ENCODE results near the gene NKX3-2.

Gene NKX3-2

DNA sequence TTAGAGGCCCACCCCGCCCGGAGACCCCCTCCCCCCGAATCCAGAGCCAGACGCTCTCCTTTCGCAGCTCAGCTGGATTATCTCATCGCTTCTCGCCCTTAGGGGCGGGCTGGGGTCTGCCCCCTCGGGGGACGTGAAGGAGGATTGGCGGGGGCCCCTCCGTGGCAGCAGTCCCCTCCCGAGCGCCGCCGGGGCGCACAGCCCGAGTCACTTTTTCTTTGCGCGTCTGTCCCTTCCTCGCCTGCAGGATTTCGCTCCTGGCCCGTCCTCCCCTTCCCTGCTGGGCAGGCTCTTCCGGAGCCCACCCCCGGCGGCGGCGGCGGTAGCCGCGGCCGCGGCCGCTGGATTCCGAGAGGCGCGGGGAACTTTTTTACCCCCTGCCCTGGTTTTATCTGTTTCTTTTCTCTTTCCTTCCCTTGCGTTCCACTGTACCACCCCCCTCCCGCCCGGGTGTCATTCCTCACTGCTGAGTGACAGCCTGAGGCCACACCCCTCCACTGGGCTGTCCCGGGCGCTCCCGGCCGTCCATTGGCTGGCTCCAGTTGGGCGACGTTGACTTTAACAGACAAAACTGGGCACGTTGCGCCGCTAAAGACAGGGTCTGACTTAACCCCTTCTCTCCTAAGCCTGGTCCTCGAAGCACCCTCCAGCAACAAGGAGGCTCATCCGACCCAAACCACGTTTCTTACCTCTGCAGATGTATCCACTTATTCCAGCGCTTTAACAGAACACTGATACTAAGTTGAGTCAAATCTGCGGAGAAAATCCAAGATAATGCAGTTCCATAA lies 492 bp upstream of the NKX3-2 start:
- DNase-seq: peak; percentile 76

DNA sequence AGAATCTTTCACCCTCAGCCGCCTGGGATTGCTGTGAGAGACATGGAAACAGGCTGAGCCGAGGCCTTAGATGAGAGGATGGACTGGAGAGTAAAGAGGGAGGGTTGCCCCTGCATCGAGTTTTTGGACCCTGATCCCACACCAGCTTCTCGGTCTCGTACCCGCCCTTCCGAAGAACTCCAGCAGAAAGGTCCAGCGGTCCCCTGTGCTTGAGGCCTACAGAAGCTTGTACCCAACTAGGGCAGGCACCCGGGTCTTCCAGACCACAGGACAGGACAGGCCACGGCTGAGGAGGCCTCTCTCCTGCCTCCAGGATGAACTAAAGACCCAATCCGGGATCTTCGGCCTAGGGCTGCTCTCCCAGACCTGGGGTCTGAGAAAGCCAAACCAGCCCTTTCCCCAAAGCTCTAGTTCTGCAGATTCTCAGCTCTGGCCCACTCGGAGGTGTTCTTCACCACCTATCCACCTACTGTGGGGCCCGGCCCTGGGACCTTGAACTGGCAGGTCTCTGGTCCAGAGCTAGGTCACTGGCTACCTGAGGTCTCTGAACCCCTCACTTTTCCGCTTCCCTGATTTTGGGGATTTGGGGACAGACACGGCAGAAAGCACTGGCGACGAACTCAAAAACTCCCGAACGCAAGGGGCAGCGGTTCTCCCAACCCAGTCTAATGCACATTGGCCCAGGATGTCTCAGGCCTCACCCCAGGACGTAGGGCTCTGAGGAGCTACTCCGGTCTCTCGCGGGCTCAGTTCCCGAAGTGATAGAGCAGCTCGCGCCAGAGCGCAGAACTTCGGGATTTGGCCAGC lies 1.1 kb downstream of the NKX3-2 start:
- no peak for DNase-seq

DNA sequence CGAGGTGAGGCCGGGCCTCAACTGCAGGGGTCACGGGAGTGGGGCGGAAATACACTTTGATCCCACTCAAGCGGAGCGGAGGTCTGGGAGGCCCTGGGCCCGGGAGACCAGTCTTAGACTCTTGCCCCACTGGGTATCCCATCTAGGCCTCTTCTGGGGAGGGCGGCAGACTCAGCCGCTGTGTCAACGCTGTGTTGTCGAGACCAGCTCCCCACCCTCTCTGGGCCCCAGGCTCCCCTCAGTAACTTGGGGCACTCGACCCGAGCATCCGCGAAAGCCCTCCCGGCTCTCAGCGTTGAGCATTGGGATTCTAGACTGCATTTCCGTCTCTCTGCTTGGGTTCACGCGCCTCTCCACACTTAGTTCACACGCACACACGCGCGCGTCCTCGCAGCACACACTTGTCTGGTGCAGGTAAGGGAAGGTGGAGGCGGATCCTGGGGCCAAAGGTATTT lies 1.7 kb downstream of the NKX3-2 start:
- no peak for DNase-seq

DNA sequence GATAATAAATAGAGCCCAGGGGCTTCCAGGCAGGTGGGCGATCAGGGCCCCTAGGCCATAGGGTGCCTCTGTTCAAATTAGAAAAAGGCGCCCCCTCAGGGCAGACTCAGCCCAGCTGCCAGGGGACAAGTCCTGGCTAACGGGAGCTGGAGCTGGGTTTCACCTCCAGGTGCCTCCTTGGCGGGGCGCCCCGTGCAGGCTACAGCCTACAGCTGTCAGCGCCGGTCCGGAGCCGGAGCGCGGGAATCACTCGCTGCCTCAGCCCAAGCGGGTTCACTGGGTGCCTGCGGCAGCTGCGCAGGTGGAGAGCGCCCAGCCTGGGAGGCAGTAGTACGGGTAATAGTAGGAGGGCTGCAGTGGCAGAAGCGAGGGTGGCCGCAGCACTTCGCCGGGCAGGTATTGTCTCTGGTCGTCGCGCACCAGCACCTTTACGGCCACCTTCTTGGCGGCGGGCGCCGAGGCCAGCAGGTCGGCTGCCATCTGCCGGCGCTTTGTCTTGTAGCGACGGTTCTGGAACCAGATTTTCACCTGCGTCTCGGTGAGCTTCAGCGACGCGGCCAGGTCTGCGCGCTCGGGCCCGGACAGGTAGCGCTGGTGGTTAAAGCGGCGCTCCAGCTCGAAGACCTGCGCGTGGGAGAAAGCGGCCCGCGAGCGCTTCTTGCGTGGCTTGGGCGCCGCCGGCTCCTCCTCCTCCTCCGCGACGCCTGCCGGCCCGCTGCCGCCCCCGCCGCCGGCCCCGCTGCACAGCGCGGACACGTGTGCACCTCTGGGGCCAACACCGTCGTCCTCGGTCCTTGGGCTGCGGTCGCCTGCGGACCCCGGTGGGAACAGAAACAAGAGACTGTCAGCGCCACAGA lies 2.4 kb downstream of the NKX3-2 start:
- DNase-seq: peak; percentile 74

DNA sequence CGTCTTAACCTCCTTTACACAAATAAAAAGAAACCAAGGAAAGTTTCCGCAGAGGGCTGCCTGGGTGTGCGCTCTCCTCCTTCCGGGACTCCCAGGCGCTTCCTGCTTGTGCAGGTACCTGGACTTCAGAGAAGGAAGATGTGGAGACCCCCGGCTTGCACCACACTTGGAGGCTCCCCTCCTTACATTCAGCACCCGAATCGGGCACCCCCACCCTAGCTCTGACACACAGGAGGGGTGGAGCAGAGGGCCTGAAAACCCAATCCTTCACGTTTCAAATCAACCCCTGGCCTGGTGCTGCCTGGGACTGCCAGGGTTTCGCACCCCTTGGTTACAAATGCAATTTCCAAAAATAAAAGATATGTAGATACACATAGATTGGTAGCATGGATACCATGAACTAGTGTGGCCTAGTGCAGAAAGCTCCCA lies 3.1 kb downstream of the NKX3-2 start:
- DNase-seq: no peak

DNA sequence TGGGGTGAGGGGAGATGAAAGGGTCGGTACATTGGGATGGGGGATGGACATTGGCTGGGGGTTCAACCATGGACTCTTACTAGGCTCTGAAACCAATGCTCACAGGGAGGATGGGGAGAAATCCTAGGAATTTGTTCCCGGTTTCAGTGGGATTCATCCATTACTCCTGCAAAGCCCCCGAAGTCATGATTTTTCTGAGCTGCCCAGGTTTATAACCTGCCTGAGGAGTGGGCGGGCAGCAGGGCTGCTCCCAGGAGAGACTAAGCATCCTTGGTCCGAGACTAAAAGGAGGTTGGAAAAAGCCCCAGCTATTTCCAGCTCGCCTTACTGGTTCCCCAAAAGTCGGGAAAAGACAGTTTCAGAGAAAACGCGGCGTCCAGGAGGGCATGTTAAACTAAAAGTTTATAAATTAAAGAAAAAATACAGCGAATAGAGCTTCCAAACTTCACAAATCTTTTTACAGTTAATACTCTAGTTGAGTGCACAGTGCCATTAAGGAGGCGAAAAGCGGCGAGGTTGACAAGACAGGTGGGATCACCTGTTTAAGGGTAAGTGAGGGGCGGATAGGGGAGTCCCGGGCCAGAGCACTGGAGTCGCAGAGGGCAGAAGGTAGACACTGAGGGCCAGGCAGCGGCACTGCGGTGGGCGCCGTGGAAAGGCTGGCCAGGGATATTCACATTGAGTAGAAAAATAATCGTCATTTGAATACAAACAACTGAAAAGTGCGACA lies 3.7 kb downstream of the NKX3-2 start:
- DNase-seq: no peak

DNA sequence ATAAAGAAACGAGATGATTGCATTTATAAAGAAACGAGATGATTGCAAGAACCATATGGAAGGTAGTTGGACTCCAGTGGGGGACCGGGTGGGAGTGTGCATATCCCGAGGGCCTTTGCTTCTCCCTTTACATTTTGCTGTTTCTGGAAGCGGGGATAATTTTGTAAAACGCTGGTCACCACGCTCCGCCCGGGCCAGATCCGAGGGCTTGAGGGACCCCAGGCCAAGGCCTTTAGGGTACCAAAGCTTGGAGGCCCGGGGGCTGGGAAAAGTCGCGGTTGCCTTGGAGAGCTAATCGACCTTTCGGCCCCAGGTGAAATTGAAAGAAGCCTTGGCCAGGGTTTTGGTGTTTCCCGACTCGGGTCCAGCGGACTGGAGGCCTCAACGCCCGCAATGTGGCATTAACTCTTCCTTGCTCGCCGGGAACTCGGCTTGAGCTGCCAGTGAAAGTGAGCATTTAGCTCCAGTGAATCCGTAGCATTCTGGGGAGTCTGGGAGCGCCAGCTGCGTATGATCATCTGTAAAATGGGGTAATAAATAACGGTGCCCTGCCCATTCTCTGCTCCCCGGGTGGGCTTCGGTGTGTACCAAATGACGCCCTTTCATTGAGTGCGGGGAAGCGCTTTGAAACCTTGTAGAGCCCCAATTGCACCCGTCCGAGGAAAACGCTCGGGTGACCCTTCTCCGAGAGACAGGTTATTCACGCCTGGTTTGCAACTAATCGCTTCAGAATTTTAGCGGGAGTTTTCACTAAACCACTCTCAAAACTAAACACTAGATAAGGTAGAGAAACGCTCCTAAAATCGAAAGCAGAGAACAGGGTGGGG lies 4.5 kb downstream of the NKX3-2 start:
- no peak for DNase-seq

DNA sequence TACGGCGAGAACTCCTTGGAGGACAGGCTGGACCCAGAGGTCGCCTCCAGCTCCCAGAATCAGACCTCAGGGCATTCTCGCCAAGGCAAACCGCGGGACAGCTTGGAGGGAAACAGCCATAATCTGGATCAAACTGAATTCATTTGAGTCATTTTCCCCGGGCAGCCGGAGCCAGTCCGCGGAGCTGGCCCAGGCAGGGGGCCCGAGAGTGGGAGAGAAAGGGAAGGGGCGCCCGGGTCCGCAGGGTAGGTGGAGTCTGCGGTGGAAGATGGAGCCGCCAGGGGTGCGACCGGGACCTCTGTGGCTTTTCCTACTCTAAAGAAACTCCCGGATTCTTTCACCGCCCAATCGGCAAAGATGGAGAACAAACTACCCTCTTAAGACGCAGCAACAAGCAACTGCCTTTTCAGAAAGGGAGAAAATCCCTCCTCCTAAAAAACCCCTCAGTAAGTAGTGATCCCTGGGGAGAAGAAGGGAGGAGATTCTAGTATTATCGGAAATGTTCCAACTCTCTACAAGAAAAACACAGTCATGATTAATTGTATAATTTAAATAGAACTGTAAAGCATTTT lies 5.2 kb downstream of the NKX3-2 start:
- no peak for DNase-seq

DNA sequence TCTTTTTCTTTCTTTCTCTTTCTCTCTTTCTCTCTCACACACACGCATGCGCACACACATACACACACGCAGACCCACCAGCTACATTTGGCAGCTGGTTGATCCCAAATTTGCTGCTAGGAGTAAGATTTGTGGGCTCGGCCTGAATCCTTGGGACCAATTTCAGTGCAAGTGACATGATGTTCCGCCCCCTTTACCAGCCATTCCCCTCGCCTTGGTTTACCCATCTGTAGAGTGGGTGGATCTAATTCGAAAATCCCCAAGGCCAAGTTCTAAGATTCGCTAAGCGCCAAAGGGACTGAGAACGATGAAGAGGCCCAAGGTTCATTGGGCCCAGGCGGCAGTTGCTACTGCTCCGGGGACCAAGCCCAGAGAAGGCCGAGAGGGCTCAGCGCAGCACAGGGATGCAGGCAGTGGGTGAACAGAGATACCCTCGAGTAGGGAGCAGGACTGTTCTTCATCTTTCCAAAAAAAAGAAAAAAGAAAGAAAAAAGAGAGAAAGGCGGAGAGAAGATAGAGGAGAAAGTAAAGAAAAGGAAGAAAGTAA lies 5.8 kb downstream of the NKX3-2 start:
- no peak for DNase-seq

DNA sequence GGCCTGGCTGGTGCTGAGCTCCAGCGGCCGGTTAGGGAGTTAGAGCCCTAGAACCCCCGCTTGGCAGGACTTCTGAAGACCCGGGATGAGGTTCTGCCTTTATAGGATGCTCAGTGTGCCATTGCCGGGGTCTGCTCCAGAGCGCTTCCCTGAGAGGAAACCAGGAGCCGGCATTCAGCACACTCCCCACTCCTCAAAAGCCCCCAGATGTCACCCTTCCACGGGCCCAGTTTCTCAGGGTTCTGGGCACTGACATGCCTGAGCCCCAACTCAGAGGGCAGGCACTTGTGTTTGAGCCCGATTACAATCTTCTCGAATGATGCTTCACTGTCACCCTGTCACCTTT lies 6.5 kb downstream of the NKX3-2 start:
- no peak for DNase-seq

DNA sequence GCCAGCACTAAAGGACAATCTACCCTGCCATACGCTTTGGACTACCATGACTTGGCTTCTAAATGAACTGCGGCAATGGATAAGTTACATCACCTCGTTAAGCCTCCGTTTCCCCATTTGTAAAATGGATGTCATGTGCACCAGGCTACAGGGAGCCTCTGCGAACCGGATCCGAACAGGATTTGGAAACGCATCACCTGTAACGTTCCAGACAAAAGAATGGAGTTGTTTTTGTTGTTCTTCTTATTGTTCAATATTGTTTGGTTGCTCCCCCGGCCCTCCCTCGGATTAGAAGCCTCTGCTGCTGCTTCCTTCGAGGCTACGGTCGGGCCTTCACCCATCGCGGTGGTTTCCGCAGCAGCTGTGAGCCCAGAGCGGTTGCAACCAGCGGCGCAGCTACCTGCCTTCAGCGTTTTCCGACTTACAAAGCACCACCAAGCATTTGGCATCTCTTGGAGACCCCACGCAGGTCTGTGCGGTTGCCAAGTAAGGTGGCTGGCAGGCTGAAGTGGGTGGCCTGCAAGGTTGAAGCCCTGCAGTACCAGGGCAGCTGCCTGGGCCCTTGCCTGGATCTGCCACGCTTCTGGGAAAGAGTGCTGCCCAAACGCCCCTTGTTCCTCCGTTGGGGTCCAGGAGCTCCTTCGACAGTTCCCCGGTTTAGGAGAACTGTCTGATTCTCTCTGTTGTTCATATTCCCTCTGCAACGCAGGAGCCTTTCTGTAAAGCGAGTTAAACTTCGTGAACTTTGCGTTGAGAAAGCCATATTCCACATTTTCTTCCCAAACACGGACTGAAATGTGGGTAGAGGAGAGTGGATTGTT lies 7.1 kb downstream of the NKX3-2 start:
- DNase-seq: no peak

DNA sequence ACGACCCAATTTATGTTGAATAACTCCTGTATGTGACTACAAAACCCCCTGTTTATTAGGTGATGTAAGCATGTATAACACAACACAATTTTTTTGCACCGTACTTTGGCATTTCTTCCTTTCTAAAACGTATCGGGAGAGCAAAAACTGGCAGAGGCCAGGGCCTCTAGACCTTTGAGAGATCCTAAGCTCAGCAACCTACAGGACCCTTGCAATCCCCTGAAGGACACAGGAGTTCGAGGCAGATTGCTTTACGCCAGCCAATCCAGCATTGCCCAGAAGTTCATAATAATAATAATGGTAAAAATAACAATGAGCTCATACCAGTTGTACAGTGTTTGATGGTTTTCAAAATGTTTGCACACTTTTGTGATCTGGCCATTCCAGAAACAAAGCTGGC lies 7.7 kb downstream of the NKX3-2 start:
- no peak for DNase-seq

DNA sequence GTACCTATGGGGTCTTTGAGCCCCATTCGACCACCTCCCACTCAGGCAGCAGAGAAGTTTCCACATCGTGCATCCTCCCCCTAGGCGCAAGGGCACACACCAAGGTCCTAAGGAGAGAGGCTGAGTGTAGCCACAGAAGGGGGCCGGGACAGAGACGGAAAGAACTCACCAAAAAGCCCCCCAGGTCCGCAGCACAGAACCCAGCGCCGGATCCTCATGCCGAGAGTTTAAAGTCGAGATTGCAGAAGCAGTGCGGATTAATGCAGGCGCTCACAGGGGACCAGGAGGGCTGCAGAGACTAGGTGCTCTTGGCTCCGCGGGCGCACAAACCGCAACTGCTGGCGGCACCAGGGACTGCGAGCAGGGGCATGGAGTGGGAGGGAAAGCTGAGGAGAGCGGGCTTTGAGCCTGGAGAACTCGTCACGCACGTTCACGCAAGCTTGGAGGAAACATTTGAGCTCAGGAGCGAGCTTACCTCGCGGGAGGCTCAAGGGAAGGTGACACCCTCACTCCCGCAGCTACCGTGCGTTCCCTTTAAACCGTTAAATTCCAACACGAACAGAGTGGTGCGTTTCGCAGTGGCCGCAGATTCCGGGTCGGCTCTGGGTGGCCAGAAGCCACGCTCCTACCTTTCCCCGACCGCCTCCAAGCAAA lies 8.5 kb downstream of the NKX3-2 start:
- no peak for DNase-seq

DNA sequence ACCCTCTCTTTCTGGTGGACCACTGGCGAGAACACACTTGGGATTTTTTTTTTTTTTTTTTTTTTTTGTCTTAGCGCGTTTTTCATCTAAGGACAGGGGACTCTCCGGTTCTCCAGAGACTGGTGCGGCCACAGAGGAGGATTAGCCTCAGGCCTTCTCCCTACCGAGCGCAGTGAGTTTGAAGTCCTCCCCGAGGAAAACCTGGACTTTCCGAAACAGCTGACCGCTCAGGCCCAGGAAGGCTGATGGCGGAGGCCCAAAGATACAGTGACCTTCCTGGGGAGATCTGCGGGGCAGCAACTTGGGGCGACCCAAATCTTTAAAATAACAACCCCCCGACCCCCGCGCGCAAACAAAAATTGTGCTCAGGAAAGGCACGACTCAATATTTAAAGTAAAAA lies 9.2 kb downstream of the NKX3-2 start:
- no peak for DNase-seq

DNA sequence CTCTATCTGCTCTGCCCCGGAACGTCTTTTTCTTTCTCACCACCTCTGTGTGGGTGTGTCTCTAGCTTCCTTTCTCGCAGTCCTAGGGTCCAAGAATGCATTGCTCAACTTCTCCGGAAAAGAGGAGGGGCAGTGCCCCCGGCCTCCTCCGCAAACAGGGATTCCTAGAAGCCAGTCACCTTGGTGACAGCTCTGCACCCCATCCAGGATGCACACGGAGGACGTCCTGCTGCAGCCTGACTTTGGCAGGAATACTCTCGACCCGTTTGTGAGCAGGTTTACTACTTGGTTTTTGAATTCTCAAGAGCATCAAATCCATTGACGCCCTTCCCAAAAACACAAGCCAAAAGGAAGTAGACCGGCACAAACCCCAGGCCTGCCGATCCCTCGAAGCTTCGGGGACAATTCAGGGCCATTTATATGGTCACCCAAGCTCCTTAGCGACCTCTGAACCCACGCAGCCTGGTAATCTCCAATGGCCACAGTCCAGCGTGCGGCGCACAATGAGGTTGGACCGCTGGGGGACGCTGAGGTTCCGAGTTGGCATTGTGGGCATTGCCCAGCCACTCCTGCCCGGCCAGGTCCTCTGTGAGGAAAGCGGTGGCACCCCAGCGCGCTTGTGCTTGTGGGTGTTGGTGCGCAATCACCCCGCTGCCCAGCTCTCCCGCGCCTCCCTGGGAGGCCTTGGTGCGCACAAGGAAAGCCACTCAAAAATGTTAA lies 9.8 kb downstream of the NKX3-2 start:
- no peak for DNase-seq

DNA sequence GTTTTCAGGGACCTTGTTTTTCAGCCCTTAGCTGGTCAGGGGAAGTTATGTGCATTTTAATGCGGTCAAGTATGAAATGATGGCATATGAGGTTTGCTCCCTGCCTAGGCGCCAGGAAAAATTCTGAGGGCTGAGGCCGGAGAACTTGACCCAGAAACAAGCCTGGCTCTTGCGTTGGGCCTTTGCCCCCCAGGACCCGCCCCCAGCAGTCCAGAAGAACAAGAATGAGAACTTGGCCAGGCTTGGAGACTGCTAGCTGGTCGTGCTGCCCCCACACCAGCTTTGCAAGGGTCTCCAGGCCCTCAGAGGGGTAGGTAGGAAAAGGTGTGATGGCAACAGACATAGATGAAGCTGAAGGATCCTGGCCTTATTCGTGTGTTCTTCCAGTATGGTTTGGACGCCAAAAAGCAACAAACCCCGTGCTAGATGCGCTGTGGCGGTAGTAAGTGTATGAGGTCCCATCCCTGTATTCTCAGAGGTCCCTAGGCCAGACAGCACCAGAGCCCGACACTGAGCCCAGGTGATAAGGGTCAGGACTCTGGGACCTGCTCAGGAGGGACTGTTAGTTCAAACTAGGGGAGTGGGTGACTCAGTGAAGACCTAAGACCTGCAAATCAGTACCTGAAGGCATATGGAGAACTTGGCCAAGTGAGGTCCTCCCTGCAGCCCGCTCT lies 10.5 kb downstream of the NKX3-2 start:
- DNase-seq: no peak

DNA sequence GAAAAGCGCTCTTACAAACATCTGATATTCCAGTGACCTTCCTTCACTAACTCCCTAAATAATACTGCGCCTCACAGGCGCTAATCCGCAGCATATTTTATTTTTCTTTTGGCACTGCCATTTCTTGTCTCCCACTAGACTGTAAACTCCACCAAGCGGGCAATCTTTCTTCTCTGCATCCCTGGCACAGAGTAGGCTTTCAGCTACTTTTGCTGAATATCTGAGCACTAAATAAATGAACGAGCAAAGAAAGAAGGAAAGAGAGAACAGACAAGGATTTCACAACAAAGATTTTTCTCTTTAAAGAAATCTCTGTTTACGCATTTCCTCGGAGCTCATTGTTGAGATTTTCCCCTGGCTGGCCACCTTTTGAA lies 12.7 kb downstream of the NKX3-2 start:
- DNase-seq: no peak

All from activated effector memory CD4-positive, alpha-beta T cell treated with anti-CD3 and anti-CD28 coated beads, Interleukin-2, amount 50 U/mL, for 16 hours (primary cell).